Measurements from ENCODE around the gene TP53RK. TPM values are rescaled to one million over a fixed set of nuclear protein-coding genes. Genes with fewer than 3 reads are reported as not detected.

Gene TP53RK
- total and polyA plus RNA-seq, 2 of the 13 experiments (the other 11 are each of a cell fraction or from before 2014, with no cell fraction given): 12.9 to 25.5 TPM

DNA sequence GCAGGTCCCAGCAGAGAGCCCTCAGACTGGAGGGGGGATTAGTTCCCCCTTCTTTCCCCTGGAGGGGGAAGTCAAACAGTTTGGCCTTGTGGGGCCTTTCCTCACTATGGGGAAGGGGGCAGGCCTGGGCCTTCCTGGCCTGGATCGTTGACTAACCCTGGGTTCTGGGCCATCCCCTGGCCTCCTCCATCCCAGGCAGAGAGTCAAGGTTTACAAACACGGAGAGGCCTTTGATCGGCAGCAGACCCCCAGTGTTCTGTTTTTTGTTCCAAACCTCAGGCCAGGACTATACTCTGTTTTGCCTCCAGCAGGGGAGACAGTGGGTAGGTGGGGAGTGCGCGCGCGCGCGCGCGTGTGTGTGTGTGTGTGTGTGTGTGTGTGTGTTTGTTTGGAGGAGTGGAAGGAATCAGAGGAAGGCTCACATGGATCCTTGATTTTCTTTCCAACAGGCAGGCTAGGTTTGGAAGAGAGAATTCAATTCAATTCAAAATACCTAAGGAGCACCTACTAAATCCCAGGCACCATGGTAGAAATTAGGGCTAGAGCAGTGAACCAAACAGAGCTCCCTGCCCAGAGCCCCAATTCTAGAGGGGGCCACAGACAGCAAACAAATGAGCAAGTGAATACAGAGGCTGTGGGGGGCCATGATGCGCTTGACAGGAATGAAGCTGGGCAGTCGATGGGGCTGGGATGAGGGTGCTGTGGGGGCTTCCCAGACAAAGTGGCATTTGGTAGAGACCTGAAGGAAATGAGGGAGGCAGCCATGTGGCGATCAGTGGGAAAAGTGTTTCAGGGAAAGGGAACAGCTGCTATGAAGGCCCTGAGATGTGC is 14.8 kb downstream of the TP53RK start (continued):
- TF ChIP-seq ZNF460 (CRISPR knock-in tag; IDR thresholded peaks at IDR 0.05; ENCODE audit: borderline replicate concordance) (peak; percentile 69; the same call in 1 of the 2 replicates), KDM2A (CRISPR knock-in tag; IDR thresholded peaks at IDR 0.05; ENCODE audit: borderline replicate concordance, low read depth) (no peak; the same call in 1 of the 2 replicates), ZNF276 (CRISPR knock-in tag; IDR thresholded peaks at IDR 0.05; ENCODE audit: low read depth) (no peak; the same call in 1 of the 2 replicates), ZNF281 (CRISPR knock-in tag; IDR thresholded peaks at IDR 0.05; ENCODE audit: borderline replicate concordance) (peak; percentile 87), BRCA1 (CRISPR knock-in tag; IDR thresholded peaks at IDR 0.05) (no peak), AHR (CRISPR knock-in tag; IDR thresholded peaks at IDR 0.05) (peak; percentile 40; the same call in 1 of the 2 replicates), ARNT (IDR thresholded peaks at IDR 0.05) (no peak)
- TF ChIP-seq, protein P1, sequence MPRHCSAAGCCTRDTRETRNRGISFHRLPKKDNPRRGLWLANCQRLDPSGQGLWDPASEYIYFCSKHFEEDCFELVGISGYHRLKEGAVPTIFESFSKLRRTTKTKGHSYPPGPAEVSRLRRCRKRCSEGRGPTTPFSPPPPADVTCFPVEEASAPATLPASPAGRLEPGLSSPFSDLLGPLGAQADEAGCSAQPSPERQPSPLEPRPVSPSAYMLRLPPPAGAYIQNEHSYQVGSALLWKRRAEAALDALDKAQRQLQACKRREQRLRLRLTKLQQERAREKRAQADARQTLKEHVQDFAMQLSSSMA (CRISPR knock-in tag; IDR thresholded peaks at IDR 0.05): 0 out of 2 replicates have a peak, but pooled peaks have one; percentile 49
- TF ChIP-seq, protein P2, sequence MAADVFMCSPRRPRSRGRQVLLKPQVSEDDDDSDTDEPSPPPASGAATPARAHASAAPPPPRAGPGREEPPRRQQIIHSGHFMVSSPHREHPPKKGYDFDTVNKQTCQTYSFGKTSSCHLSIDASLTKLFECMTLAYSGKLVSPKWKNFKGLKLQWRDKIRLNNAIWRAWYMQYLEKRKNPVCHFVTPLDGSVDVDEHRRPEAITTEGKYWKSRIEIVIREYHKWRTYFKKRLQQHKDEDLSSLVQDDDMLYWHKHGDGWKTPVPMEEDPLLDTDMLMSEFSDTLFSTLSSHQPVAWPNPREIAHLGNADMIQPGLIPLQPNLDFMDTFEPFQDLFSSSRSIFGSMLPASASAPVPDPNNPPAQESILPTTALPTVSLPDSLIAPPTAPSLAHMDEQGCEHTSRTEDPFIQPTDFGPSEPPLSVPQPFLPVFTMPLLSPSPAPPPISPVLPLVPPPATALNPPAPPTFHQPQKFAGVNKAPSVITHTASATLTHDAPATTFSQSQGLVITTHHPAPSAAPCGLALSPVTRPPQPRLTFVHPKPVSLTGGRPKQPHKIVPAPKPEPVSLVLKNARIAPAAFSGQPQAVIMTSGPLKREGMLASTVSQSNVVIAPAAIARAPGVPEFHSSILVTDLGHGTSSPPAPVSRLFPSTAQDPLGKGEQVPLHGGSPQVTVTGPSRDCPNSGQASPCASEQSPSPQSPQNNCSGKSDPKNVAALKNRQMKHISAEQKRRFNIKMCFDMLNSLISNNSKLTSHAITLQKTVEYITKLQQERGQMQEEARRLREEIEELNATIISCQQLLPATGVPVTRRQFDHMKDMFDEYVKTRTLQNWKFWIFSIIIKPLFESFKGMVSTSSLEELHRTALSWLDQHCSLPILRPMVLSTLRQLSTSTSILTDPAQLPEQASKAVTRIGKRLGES (CRISPR knock-in tag; IDR thresholded peaks at IDR 0.05; ENCODE audit: borderline replicate concordance): no peak
- TF ChIP-seq, protein P3, sequence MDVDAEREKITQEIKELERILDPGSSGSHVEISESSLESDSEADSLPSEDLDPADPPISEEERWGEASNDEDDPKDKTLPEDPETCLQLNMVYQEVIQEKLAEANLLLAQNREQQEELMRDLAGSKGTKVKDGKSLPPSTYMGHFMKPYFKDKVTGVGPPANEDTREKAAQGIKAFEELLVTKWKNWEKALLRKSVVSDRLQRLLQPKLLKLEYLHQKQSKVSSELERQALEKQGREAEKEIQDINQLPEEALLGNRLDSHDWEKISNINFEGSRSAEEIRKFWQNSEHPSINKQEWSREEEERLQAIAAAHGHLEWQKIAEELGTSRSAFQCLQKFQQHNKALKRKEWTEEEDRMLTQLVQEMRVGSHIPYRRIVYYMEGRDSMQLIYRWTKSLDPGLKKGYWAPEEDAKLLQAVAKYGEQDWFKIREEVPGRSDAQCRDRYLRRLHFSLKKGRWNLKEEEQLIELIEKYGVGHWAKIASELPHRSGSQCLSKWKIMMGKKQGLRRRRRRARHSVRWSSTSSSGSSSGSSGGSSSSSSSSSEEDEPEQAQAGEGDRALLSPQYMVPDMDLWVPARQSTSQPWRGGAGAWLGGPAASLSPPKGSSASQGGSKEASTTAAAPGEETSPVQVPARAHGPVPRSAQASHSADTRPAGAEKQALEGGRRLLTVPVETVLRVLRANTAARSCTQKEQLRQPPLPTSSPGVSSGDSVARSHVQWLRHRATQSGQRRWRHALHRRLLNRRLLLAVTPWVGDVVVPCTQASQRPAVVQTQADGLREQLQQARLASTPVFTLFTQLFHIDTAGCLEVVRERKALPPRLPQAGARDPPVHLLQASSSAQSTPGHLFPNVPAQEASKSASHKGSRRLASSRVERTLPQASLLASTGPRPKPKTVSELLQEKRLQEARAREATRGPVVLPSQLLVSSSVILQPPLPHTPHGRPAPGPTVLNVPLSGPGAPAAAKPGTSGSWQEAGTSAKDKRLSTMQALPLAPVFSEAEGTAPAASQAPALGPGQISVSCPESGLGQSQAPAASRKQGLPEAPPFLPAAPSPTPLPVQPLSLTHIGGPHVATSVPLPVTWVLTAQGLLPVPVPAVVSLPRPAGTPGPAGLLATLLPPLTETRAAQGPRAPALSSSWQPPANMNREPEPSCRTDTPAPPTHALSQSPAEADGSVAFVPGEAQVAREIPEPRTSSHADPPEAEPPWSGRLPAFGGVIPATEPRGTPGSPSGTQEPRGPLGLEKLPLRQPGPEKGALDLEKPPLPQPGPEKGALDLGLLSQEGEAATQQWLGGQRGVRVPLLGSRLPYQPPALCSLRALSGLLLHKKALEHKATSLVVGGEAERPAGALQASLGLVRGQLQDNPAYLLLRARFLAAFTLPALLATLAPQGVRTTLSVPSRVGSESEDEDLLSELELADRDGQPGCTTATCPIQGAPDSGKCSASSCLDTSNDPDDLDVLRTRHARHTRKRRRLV (CRISPR knock-in tag; IDR thresholded peaks at IDR 0.05): peak; percentile 86
- TF ChIP-seq, protein P4, sequence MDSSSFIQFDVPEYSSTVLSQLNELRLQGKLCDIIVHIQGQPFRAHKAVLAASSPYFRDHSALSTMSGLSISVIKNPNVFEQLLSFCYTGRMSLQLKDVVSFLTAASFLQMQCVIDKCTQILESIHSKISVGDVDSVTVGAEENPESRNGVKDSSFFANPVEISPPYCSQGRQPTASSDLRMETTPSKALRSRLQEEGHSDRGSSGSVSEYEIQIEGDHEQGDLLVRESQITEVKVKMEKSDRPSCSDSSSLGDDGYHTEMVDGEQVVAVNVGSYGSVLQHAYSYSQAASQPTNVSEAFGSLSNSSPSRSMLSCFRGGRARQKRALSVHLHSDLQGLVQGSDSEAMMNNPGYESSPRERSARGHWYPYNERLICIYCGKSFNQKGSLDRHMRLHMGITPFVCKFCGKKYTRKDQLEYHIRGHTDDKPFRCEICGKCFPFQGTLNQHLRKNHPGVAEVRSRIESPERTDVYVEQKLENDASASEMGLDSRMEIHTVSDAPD (CRISPR knock-in tag; IDR thresholded peaks at IDR 0.05): 0 out of 2 replicates have a peak, but pooled peaks have one; percentile 43

Measured in HepG2 (cell line).